Left kidney (tissue), 2 donors: Measurements from ENCODE around the gene CEP78. TPM values are rescaled to one million over a fixed set of nuclear protein-coding genes. Genes with fewer than 3 reads are reported as not detected.

Source experiments
- DNase-seq: peaks from one replicate; pipeline ENCODE4 v3.0.0-alpha.2; 2013
- polyA plus RNA-seq: library from polyadenylated mRNA; unstranded; fragments of 120-200 nt; gene quantifications from one replicate; pipeline ENCODE4 v1.2.1, GENCODE V29; 2013; ENCODE audit not compliant: insufficient read length

The CEP78 gene
- polyA plus RNA-seq, 1 donor = 52.9 TPM

DNA sequence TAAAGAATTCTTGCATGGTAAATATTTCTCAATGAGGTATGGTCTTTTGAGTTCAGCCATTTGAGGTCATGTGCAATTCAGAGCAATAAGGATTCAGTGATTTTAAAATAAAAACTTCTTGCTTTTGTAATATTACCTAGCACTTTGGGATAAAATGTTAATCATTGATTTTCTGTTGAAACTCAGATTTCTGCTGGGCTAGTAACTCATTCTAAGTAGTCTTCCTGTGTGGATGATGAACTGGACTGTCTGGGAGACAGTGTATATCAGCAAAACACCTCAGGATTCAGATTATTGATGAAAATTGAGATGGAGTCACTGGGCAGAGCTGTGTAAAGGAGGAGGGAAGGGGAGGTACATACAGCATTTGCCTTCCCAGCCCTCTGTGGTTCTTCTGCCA lies 50.2 kb downstream of the CEP78 start:
- no peak for DNase-seq

DNA sequence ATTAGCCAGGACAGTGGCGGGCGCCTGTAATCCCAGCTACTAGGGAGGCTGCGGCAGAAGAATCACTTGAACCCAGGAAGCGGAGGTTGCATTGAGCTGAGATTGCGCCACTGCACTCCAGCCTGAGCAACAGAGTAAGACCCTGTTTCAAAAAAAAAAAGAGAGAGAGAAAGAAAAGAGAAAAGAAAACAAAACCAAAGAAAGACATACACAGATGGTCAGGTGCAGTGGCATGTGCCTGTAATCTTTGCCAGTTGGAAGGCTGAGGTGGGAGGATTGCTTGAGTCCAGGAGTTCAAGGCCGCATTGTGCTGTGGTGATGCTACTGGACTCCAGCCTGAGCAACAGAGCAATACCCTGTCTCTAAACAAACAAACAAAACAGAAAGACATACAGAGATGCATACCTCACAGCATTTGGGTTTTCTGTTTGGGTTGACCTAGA lies 51.1 kb downstream of the CEP78 start:
- DNase-seq = no peak

DNA sequence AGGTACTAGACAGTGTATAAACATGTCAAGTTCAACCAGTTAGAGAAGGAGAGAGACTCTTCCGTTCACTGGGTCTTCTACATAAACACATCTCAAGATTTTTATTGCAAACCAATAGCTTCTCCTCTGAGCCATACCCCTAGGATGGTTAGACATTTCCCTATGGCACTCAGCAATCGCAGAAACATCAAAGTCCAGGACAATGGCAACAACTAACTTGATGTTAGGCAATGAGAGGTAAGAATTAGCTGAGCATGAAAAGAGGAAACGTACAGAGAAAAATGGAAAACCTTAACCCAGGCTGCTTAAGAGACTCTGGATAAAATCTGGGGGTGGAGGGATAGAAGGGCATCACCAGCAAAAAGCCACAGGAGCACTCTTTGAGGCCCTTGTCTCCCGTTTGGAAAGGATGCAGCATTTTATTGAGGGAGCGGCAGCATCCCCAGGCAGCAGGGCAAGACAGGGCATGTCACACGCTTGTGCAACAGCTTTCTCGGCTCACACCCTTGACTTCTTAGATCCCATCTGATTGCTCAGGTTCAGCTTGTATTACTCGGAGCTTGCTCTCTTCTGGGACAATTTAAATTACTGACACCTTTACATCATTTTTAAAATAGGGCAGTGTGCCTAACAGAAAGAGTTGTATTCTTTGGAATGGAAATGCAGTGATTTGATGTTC lies 52.5 kb downstream of the CEP78 start:
- DNase-seq = no peak

DNA sequence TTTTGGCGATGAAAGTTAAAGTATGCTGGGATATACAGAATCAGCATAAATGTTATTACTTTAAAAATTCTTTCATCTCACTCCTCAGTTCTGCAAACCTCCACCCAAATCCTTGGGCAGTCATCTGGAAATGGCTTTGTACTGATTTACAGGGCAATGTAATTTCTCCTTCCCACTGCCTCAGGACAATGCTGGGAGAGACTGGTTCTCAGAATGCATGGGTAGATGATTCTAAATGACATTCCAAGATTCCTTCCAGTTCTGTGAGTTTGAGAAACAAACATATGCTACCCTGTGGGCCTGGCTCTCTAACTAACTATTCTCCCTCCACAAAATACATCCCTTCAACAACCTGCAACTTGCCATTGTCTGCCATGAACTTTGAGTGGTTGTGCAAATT lies 53.6 kb downstream of the CEP78 start:
- no peak for DNase-seq

DNA sequence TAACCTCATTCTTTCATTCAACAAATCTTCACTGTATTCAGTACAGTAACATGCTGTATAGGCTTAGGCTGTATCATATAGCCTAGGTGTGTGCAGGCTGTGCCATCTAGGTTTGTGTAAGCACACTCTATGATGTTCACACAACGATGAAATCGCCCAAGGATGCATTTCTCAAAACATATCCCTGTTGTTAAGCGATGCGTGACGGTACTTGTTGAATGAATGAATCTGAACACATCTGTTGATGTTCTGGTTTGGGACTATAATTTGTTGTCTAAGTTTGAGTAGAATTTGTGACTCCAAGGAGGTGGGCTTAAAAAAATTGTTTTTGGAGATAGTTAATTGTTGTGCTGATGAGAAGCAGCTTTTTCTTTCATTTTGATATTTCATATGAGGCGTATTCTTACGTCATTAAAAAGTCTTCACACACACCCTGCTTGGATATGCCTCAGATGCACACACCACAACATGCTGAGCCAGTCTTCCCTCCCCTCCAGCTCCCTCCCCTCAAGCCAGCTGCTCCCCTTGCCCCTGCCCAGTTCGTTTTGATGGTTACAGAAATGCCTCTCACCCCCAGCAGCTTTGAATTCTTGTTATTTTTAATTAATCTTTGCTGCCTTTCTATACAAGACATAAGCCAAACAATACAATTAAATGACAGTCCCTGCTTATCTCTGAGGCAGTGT lies 55.5 kb downstream of the CEP78 start:
- no peak for DNase-seq

DNA sequence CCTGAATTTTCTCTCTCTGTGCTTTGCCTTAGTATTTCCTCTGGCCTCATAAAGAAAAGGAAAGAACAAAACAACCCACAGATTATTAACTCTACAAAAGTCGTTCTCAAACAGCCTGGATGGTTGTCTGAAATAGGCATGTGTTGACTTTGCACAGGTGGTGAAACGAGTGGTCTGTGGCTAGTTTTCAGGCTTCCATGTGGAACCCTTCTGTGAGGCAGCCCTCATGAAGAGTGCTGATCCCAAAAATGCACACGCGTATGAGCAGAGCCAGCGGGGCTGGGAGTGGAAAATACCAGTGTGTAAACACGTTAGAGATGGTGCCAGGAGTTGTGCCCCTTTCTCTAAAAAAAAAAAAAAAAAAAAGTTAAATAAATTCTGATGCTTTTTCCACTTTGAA lies 56.2 kb downstream of the CEP78 start:
- DNase-seq = no peak

DNA sequence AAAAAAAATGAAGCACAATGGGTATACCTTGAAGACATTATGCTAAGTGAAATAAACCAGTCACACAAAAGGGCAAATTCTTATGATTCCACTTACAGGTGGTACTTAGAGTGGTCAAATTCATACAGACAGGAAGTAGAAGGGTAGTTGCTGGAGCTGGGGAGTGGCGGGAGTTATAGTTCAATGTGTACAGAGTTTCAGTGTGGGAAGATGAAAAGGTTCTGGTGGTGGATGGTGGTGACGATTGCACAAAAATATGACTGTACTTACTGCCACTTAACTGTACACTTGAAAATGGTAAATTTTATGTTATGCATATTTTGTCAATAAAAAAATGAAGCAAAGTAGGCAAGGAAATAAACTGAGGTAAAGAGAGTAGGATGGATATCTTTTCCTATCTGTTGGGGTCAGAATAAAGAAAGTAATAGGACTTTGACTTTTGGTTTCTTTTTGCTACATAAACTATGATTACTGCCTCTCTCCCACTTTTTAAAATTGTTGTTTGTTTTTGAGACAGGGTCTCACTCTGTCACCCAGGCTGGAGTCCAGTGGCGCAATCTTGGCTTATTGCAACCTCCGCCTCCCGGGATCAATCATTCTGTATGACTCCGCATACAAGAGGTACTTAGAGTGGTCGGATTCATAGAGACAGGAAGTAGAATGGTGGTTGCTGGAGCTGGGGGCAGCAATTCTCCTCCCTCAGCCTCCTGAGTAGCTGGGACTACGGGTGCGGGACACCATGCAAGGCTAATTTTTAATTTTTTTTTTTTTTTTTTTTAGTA lies 57.0 kb downstream of the CEP78 start:
- DNase-seq = no peak

DNA sequence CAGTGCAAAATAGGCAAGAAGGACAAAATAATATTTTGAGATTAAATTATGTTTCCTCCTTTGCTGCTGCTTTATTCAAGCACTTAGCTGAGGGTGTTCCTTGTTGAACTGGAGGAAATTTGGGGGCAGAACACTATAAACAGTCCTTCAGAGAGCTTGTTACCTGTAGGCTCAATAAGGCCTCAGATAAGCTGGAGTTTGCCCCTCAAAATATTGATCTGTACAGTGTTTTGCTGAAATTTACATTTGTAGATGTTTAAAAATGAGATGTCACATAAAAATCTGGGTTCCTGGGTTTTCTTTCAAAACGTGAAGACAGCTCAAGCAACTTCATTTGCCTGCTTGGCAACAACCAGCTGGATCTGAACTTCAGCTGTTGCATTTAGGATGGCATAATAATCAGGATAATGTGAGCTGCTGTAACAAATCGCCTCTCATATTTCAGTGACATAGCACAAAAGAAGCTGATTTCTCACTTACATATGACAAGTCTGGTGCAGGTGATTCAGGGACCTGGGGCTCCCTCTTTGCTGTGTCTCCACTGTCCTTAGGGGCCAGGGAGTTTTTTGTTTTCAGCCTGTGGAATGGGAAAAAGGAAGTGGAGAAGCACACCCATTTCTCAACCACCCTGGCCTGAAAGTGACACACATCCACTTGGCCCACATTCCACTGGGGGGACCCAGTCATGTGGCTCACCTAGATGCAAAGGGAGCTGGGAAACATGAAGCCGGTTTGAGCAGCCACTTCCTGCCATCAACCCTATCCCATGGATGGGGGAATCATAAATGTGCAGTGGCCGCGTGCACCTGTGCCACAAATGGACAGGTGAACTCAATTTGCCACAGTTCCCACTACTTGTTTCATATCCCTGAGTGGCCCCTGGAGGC lies 58.7 kb downstream of the CEP78 start:
- no peak for DNase-seq

DNA sequence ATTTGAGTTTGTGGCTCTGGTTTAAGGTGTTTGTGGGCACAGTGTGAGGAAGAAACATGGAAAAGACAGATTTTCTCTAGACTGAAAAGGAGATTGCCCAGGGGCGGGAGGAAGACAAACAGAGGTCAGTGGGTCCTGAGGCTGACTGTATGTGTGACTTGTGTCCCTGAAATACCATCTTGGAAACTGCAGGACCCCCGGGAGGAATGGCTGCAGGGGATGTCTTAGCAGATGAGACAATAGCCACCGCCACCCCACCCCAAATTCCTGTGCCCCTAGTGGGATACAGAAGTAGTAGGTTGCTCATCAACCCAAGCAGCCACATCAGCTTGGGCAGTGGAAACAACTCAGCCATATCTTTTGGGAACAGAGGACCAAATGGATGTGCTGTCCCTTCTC lies 59.3 kb downstream of the CEP78 start:
- no peak for DNase-seq

DNA sequence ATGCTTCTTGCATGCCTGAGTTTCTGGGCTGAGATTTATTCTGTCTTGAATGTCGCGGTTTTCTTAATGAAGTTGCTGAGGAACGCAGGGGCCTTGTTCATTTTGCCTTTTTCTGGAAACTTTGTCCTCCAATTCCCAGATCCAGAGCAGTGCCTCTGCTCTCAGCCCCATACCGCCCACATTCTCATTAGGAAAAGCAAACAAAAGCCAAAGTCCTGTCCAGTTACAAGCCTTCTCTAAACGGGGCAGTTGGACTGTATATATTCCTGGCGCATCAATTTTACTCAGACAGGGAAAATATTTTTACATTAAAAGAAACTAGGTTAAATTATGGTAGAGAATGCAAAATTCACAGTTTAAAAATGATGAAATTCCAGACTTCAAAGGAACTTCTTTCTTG lies 59.9 kb downstream of the CEP78 start:
- DNase-seq = no peak

DNA sequence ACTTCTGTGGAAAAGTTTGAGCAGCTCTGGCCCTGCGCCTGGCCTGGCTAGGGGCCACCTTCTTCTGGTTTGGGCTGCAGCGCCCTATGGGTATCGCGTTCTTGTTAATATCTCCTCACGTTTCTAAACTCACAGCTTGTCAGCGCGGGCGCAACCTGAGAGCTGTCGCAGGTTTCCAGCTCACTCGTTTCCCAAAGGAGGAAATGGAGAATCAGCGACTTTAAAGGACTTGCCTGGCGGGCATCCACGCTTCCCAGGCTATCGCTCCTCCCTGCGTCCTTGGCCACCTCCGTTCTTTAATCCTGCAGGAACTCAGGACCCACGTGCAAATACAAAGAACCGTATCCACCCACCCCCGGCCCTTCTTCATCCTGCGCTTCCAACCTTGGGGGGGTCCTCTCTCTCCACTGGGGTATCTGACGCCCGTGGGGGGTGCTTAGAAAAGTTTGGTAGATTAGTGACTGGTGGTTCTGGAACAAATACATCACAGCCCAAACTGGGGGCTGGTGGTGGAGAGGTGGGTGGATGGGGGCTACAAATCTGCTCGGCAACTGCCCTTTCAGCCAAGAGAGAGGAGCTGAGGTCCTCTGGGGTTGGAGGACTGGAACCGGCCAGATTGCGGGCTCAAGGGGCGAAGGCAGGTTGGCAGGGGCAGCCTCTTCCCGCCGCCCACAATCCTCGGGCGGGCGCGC lies 60.5 kb downstream of the CEP78 start:
- peak; percentile 41 for DNase-seq

DNA sequence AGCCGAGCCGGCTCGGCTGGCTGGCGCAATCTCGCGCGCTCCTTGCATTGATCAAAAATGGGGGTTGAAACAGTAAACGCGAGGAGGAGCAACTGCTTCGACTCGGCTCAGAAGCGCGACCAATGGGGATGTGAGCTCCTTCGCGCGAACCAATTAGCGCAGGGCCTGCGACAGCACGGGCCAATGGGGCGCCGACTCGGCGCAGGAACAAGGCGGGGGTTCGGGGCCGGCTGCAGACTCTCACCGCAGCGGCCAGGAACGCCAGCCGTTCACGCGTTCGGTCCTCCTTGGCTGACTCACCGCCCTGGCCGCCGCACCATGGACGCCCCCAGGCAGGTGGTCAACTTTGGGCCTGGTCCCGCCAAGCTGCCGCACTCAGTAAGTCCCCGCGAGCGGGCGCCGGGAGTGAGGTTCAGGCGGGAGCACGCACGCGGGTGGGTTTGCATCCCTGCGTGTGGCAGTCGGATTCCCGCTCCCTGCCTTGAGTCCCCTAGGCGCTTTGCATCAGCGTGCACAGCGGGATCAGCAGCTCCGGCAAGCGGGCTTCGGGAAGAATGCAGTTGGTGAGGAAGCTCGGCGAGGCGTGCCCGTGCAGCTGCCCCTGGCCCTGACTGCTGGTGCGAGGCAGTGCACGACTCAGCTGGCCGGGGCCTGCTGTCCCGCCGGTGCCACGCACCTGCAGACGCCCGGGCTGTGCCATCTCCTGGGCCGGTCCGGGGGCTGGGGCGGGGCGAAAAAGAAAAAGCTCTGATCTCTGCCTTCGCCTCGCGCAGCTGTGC lies 61.2 kb downstream of the CEP78 start, which contains the start of gene PSAT1:
TSS of gene PSAT1 (plus strand) at position 233 of the 779 bp plus-strand sequence. CDS start at position 319, 86 bp downstream.
- peak; percentile 89 for DNase-seq

DNA sequence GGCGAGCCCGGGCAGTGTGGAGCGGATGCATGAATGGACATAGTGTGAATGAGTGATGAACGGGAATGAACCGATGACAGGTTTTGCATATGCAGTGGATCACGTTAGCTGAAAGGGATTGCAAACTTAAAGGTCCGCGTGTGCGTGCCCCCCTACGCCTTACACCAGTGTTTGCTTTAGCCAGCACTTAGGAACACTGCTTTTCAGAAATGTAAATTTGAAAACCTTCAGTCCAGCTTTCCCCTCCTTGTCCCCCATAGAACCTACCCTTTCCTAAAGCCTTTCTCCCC lies 61.7 kb downstream of the CEP78 start:
- DNase-seq = no peak

DNA sequence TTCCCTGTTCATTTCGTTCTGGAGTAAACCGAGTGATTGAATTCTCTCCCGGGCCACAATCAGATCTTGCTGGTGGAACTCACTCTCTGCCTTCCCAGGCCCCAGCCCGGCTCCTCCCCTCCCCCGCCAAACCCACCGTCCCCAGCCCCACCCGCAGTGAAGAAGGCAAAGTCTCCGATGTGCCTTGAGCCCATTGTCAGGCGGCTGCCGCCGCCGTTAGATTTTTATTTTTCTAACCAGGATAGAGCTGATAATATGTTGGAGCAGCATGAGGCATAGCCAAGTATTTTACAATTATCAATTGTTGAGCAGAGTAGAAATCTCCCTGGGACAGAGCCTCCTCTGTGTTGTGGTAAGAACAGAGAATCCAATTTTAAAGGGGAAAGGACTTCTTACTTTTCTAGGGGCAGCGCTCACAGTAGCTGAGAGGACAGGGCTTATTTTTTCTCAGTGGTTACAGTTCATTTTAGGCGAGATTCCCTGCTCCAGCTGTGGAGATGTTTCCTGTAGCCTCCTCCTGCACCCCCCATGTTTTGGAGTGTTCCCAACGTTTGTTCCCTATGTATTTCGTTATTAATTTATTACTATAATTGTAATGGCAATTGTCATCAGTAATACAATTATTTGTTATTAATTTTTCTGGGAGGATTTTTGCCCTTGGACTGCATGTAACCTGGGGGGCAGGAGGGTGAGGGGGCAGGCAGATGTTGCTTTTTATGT lies 62.3 kb downstream of the CEP78 start:
- DNase-seq = no peak

DNA sequence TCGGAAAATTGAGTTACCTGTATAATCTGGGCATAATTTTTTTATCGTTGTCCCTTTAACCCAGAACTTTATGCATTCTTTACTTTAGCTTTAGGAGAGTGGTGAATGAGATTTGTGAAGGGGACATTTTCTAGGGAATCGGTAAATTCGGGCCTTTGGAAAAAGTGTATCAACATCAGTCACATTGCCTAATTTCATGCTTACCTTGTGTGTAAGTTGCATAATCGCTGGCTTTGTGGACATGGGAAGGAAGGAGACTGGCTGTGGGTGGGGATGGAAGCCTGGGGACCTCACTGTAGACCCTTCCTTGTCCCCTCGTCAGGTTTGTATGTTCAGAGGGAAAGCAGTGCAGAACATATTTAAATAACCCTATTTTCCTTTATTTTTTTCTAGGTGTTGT lies 64.3 kb downstream of the CEP78 start:
- no peak for DNase-seq

DNA sequence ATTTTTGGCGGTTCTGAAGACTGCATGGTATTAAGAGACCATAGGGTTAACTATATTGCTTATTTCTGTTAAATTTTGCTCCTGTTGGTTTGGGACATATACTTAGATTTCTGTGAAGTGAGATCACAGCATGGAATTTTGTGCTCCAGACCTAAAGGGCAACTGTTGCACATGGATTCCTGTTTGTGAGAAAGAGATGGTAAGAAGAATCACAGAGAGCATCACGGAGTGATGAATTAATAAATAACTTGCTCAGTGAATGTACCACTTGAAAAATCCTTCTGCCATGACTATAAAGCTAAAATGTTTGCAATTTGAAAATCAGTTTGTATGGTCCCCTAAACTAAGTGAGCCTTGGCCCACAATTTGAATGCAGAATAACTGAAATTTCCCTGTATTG lies 65.6 kb downstream of the CEP78 start:
- DNase-seq = no peak

DNA sequence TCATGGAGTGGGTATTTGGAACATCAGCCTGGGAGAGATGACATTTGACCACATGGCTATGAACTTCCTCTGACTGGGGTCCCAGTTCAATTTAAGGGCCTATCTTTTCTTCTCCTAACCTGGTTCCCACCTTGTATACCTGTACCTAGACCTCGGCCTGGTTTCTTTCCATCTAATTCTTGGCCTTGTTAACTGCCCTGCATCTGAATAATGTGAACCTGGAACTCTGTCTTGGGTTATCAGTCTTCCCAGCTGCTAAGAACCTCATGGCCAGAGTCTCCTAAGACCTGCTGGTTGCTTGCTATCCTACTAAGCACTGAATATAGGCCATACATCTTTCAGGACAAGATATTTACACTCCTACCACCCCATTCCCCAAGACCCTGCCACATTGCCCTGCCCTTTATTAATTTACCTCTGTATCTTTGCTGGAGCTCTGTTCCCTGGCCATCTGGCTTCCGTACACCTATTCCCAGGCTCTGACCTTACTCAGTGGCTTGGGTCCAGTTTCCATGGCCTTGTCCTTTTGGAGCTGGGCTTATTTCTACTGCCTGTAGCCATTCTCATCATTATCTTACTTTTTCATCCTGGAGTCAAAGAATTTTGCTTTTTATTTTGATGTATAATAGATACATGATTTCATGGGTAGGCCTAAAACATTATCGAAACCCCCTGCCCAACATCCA lies 67.6 kb downstream of the CEP78 start:
- no peak for DNase-seq

DNA sequence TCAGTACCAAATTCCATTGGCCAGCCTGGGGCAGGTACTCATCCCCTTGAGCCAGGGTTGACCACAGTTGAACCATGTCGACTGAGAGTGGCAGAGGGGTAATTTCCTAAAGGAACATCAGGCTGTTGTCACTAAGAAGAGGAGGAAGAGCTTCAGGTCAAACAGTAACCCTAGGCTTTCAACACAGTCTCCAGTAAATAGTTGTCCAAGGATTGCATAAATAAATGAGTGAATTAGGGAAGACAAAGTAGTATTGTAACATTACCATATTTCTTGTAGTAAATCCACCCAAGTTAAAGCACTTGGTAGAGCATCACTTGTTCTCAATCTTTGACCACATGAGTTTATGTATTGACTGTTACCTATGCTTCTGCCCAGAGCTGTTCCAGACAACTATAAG lies 68.5 kb downstream of the CEP78 start:
- no peak for DNase-seq
